ENCODE measurements around the gene TRAK1. TPM values are rescaled to one million over a fixed set of nuclear protein-coding genes. Genes with fewer than 3 reads are reported as not detected.
"Not testable (repeated sequence)": the region's sequence is repeated elsewhere in the genome, so short reads cannot be mapped to it uniquely, and the experiment has no call there.

The TRAK1 gene
- total RNA-seq, 2 experiments from 2014 or later: 23.7 to 24.1 TPM

DNA sequence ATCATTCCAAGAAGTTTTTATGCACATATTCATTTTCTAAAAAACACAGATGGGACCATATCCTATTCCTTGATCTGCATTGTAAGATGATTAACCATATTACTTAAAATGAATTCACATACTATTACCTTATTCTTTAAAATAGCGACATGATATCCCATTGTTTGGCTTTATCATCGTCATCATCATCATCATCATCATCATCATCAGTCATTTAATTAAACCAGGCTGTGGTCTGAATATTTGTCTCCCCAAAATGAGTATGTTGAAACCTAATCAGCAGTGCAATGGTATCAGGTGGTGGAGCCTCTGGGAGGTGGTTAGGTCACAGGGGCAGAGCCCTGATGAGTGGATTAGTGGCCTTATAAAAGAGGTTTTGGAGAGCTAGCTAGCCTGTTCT, 4.4 kb downstream of the TRAK1 start:
- Mint-ChIP-seq H3K27me3 (no peaks in the 10 kb centered on the region), H3K4me1 (peaks cover 24% of the 10 kb centered on the region), H3K4me3 (no peak overlapping the region), H3K36me3 (ENCODE audit: low read depth) (peaks cover 23% of the 10 kb centered on the region), H3K9me3 (peaks cover 9% of the 10 kb centered on the region), H3K27ac (no peak overlapping the region)
- CTCF ChIA-PET: no interaction called here
- DNase-seq: no peak
- POLR2A ChIA-PET: no interaction called here

DNA sequence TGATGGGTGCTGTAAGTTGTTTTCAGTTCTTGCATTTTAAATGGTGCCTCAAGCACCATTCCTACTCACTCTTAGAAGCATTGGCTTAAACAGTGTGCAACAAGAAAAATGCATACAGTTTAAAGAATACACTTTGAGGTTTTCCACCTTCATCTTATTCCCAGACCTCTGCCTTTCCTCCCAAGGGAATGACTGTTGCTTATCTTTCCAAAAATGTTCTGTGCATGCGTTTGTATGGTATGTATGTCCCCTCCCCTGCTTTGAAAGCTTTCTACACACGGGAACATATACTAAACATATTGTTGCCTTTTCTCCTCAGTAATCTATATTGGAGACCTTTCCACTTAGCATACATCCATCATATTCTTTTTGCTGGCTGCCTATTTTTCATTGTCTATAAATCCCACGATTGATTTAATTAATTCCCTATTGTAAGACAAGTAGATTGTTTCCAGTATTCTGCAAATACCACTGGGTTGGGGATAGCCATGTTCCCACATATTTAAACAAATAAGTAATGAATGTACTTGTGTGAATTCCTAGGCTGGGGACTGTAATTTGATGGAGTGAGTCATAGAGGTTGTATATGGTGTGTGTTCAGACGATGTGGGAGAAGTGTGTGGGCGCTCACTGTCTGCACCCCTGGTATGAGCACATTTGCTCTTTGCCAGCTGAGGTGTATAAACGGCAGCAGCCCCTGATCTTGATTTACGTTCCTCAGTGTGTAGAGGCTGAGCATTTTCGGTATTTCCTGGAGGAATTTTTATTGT, 5.8 kb downstream of the TRAK1 start:
- H3K4me1 Mint-ChIP-seq: peaks cover 12% of the 10 kb centered on the region
- DNase-seq: no peak
- H3K36me3 Mint-ChIP-seq (ENCODE audit: low read depth): peaks cover 9% of the 10 kb centered on the region
- no peak overlapping the region for H3K4me3 Mint-ChIP-seq
- POLR2A ChIA-PET: no interaction called here
- CTCF ChIA-PET: no interaction called here
- no peak overlapping the region for H3K27ac Mint-ChIP-seq
- H3K27me3 Mint-ChIP-seq: no peaks in the 10 kb centered on the region
- H3K9me3 Mint-ChIP-seq: peaks cover 2% of the 10 kb centered on the region

DNA sequence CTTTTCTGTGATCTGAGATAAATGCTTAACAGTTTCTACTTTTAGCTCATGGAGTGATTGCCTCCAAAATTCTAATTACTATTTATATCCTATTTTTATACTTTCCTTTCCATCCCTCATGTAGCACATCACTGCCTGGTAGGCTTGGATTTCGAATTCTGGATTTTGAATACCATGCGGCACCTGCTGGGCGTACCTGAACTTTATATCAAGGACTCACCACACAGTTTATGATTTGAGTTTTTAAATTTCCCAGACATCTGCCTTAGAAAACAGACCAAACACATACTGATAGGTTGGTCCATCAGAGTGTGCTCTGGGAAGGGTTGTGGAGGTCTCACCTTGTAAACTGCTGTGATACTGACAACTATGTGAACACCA, 6.4 kb downstream of the TRAK1 start:
- ChIA-PET CTCF (interaction anchor here (3.1 kb wide), 1 partner anchor 18 kb away, joined by 8 read pairs; no protein-coding TSS in a partner anchor), POLR2A (no interaction called here)
- Mint-ChIP-seq H3K27me3 (no peaks in the 10 kb centered on the region), H3K27ac (no peak overlapping the region), H3K36me3 (ENCODE audit: low read depth) (peaks cover 4% of the 10 kb centered on the region), H3K4me1 (peaks cover 7% of the 10 kb centered on the region), H3K4me3 (no peak overlapping the region), H3K9me3 (no peaks in the 10 kb centered on the region)
- DNase-seq: no peak

DNA sequence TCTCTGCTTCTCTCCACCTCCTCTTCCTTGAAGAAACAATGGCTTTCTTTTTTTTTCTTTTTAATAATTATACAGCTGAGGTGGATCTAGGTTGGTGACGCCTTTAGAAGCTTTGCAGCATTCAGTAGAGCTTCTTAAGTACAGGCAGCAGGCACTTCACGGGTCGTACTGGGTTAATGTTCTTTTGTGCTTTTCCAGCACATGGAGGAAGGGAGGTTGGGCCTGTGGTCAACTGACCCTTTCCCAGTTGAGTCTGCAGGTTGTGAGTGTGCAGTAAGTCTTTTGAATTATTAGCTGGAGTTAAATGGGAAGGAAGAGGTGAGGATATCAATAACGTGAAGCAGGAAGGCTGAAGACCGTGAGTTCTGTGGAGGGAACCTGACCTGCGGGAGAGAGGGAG, 7.0 kb downstream of the TRAK1 start:
- no peak for DNase-seq
- peak overlapping the region; percentile 73 for H3K27ac Mint-ChIP-seq
- H3K27me3 Mint-ChIP-seq: no peaks in the 10 kb centered on the region
- no peaks in the 10 kb centered on the region for H3K9me3 Mint-ChIP-seq
- H3K4me3 Mint-ChIP-seq: no peak overlapping the region
- CTCF ChIA-PET: interaction anchor here (3.1 kb wide), 1 partner anchor 18 kb away, joined by 8 read pairs; no protein-coding TSS in a partner anchor
- H3K36me3 Mint-ChIP-seq (ENCODE audit: low read depth): peaks cover 4% of the 10 kb centered on the region
- peaks cover 5% of the 10 kb centered on the region for H3K4me1 Mint-ChIP-seq
- POLR2A ChIA-PET: no interaction called here

DNA sequence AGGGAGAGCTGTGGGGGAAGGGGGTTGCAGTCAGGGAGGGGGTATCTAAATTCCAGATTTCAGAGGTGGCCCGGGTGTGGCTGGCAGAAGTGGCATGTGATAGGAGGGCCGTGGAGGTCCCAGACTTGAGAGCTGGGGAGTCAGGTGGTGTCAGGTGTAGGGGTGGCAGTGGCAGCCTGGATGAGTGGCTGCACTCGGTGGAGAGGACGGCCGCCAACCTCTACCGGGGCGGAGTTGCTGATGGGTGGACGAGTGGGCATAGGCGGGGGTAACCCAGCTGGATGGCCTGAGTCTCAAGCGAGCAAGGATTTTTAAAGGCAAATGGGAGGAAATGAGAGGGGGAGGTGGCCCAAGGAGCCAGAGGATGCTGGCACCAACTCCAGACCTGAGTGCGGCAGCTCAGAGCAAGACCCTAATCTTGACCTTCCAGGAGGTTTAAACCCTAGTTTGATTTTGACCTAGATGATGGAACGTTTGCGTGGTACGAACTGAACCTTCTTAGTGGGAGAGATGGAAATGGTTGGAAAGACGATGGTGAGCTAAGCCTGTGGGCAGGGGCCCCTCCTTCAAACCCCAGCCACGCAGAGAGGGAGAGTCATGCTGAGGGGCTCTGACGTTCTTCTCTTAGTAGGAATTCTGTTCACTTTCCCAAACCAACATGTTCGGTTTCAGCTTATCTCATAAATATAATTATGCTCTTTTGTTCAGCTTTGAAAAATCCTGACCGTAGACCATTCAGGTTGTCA, 8.0 kb downstream of the TRAK1 start:
- no peaks in the 10 kb centered on the region for H3K27me3 Mint-ChIP-seq
- DNase-seq: no peak
- ChIA-PET CTCF (interaction anchor here (0.6 to 3.1 kb wide), 8 partner anchors 16 to 201 kb away, joined by 3 to 8 read pairs (median 4); no protein-coding TSS in a partner anchor), POLR2A (interaction anchor here (1.1 kb wide), 1 partner anchor 83 kb away, joined by 3 read pairs; no protein-coding TSS in a partner anchor)
- H3K4me1 Mint-ChIP-seq: peaks cover 2% of the 10 kb centered on the region
- peaks cover 4% of the 10 kb centered on the region for H3K36me3 Mint-ChIP-seq (ENCODE audit: low read depth)
- H3K4me3 Mint-ChIP-seq: no peak overlapping the region
- H3K27ac Mint-ChIP-seq: no peak overlapping the region
- no peaks in the 10 kb centered on the region for H3K9me3 Mint-ChIP-seq

DNA sequence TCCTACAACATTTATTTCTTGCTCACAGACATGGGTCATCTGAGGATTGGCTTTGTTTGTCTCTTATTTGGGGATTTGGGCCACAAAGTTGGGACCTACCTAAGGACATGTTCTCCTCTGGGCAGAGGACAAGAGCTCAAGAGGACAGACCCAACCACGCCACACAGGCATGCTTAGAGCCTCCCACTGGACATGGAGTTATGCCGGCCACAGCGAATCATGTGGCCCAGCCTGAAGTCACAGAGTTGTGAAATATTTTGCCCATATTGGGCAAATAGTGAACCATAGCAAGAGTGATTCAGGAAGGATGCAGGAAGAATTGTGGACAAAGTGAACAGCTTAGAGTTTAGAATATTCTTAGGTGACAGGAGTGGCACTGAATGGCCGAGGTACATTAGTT, 9.9 kb downstream of the TRAK1 start:
- Mint-ChIP-seq H3K27me3 (no peaks in the 10 kb centered on the region), H3K4me1 (peaks cover 2% of the 10 kb centered on the region), H3K4me3 (no peak overlapping the region), H3K27ac (no peak overlapping the region), H3K36me3 (ENCODE audit: low read depth) (no peaks in the 10 kb centered on the region), H3K9me3 (no peaks in the 10 kb centered on the region)
- POLR2A ChIA-PET: no interaction called here
- CTCF ChIA-PET: interaction anchor here (0.5 to 2.3 kb wide), 3 partner anchors 17 to 24 kb away, joined by 3 to 8 read pairs (median 3); no protein-coding TSS in a partner anchor
- no peak for DNase-seq

DNA sequence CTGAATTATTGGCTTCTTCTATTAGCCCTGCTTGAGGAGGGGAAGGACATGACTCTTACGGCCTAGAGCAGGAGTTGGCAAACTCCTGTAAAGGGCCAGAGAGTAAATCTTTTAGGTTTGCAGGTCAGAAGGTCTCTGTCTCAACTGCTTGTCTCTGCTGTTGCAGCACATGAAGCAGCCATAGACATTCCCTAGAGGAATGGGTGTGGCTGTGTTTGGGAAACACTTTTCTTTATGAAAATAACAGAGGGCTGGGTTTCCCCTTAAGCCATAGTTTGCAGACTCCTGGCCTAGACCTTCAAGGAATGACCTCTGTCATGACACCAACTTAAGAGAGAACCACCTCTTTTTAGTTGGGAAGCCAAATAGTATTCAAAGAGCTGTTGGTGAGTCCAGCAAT, 10.3 kb downstream of the TRAK1 start:
- ChIA-PET POLR2A (no interaction called here), CTCF (interaction anchor here (1.1 kb wide), 1 partner anchor 195 kb away, joined by 4 read pairs; no protein-coding TSS in a partner anchor)
- H3K27ac Mint-ChIP-seq: no peak overlapping the region
- peaks cover 2% of the 10 kb centered on the region for H3K4me1 Mint-ChIP-seq
- no peaks in the 10 kb centered on the region for H3K27me3 Mint-ChIP-seq
- no peaks in the 10 kb centered on the region for H3K9me3 Mint-ChIP-seq
- no peak for DNase-seq
- no peak overlapping the region for H3K4me3 Mint-ChIP-seq
- no peaks in the 10 kb centered on the region for H3K36me3 Mint-ChIP-seq (ENCODE audit: low read depth)

DNA sequence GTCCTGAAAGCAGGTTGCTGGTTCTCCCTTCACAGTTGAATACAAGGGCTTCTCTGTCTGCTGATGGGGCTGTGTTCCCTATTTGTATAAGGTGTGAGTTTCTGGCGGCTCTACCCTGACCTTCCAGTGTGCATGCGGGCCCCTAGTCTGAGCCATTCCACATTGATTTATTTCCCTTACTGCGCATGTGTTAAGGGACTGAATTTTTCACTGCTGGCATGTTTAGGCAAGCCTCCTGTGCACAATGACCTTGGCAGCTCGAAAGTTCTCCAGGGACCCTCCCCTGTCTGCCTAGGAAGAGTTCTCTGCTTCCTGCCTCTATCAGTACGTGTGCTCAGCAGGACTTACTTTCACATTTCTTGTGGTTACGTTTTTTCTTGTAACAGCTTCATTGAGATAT, 11.4 kb downstream of the TRAK1 start:
- POLR2A ChIA-PET: no interaction called here
- Mint-ChIP-seq H3K4me1 (peaks cover 1% of the 10 kb centered on the region), H3K36me3 (ENCODE audit: low read depth) (no peaks in the 10 kb centered on the region), H3K27ac (no peak overlapping the region), H3K9me3 (no peaks in the 10 kb centered on the region), H3K4me3 (no peak overlapping the region), H3K27me3 (no peaks in the 10 kb centered on the region)
- CTCF ChIA-PET: interaction anchor here (1.1 kb wide), 1 partner anchor 196 kb away, joined by 4 read pairs; no protein-coding TSS in a partner anchor
- DNase-seq: no peak

DNA sequence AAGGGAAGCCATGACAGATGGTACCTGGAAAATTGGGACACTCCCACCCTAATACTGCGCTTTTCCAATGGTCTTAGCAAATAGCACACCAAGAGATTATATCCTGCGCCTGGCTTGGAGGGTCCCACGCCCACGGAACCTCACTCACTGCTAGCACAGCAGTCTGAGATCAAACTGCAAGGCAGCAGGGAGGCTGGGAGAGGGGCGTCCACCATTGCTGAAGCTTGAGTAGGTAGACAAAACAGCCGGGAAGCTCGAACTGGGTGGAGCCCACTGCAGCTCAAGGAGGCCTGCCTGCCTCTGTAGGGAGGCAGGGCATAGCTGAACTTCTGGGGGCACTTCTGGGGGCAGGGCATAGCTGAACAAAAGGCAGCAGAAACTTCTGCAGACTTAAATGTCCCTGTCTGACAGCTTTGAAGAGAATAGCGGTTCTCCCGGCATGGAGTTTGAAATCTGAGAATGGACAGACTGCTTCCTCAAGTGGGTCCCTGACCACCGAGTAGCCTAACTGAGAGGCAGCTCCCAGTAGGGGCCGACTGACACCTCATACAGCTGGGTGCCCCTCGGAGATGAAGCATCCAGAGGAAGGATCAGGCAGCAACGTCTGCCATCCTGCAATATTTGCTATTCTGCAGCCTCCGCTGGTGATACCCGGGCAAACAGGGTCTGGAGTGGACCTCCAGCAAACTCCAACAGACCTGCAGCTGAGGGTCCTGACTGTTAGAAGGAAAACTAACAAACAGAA, 12.9 kb downstream of the TRAK1 start:
- DNase-seq; H3K36me3 Mint-ChIP-seq (ENCODE audit: low read depth); H3K4me3 Mint-ChIP-seq; POLR2A ChIA-PET; H3K4me1 Mint-ChIP-seq; H3K9me3 Mint-ChIP-seq; CTCF ChIA-PET; H3K27ac Mint-ChIP-seq; H3K27me3 Mint-ChIP-seq: not testable (repeated sequence)

DNA sequence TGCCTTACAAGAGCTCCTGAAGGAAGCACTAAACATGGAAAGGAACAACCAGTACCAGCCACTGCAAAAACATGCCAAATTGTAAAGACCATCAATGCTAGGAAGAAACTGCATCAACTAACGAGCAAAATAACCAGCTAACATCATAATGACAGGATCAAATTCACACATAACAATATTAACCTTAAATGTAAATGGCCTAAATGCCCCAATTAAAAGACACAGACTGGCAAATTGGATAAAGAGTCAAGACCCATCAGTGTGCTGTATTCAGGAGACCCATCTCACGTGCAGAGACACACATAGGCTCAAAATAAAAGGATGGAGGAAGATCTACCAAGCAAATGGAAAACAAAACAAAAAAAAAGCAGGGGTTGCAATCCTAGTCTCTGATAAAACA, 14.8 kb downstream of the TRAK1 start:
- POLR2A ChIA-PET; H3K27ac Mint-ChIP-seq; H3K36me3 Mint-ChIP-seq (ENCODE audit: low read depth); H3K4me3 Mint-ChIP-seq; DNase-seq; H3K9me3 Mint-ChIP-seq; H3K4me1 Mint-ChIP-seq; H3K27me3 Mint-ChIP-seq; CTCF ChIA-PET: not testable (repeated sequence)

DNA sequence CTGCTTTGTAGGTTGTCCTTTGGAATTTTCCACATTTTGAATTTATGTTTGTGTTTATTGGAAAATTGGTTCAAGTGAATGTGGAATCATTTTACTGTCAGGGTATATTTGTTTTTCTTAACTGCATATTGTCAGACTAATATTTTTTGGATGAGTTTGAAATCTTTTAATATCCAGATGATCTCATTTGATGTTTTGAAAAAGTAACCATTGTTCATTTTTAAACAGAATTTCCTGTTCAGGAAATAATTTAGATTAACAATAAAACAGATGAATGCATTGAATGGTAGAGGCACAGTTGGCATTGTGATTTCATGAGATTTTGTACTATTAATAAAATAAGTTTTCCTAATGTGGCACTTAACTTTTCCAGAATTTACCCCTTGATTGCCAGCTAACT, 15.5 kb downstream of the TRAK1 start:
- H3K9me3 Mint-ChIP-seq: no peaks in the 10 kb centered on the region
- H3K27me3 Mint-ChIP-seq: no peaks in the 10 kb centered on the region

DNA sequence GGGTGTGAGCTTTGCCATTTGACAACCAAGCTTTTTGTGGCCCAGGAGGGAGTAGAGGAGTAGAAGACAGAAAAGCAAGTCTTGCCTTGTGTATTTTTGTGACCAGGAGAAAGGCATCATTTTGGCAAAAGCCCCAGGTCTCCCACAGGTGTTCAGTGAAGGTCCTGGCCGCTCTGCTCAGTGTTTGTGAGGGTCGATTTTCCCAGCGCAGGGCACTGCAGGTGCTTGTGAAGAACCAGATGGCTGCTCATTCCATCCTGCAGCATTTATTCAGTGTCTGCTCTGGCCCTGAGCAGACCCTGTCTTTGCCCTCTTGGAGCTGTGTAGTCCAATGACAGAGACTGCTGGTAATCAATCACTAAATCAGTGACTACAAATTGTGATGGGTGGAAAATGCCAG, 19.5 kb downstream of the TRAK1 start:
- Mint-ChIP-seq H3K9me3 (no peaks in the 10 kb centered on the region), H3K4me1 (peaks cover 2% of the 10 kb centered on the region), H3K36me3 (ENCODE audit: low read depth) (no peaks in the 10 kb centered on the region), H3K4me3 (no peak overlapping the region), H3K27ac (no peak overlapping the region), H3K27me3 (no peaks in the 10 kb centered on the region)
- CTCF ChIA-PET: interaction anchor here (0.7 kb wide), 1 partner anchor 10 kb away, joined by 3 read pairs; no protein-coding TSS in a partner anchor
- POLR2A ChIA-PET: no interaction called here
- no peak for DNase-seq

More for the DNA sequence above, 15.5 kb downstream of the TRAK1 start:
- Mint-ChIP-seq H3K36me3 (ENCODE audit: low read depth) (no peaks in the 10 kb centered on the region), H3K27ac (no peak overlapping the region), H3K4me1 (no peaks in the 10 kb centered on the region), H3K4me3 (no peak overlapping the region)
- POLR2A ChIA-PET: no interaction called here
- CTCF ChIA-PET: no interaction called here
- DNase-seq: no peak

Data from activated CD4-positive, alpha-beta T cell treated with anti-CD3 and anti-CD28 coated beads, Interleukin-2, amount 10 ng/mL, durations not matched to agents 7 days and 5 days (primary cell).